Left ventricle myocardium inferior (tissue), 1 donor: Measurements from ENCODE around the gene RNPS1. TPM values are rescaled to one million over a fixed set of nuclear protein-coding genes. Genes with fewer than 3 reads are reported as not detected.

ENCODE experiments used
- DNase-seq: peaks from one replicate; pipeline ENCODE4 v3.0.0-alpha.2; 2020
- H3K27ac ChIP-seq: fragments of 200-600 bp; replicated peaks from 2 replicates; pipeline ENCODE4 v1.8.0; 2021
- H3K27me3 ChIP-seq: fragments of 200-600 bp; 2 replicates; pipeline ENCODE4 v1.8.0; 2021; ENCODE audit warnings: low read depth
- H3K36me3 ChIP-seq: fragments of 200-600 bp; 2 replicates; pipeline ENCODE4 v1.8.0; 2021
- H3K4me1 ChIP-seq: fragments of 200-600 bp; 2 replicates; pipeline ENCODE4 v1.8.0; 2021
- H3K4me3 ChIP-seq: fragments of 200-600 bp; 2 replicates; pipeline ENCODE4 v1.8.0; 2021; ENCODE audit warnings: mild to moderate bottlenecking, moderate library complexity
- H3K9me3 ChIP-seq: fragments of 200-600 bp; replicated peaks from 2 replicates; pipeline ENCODE4 v1.8.0; 2021
- intact Hi-C: fragments of 100-400 bp; cut with micrococcal nuclease; formaldehyde crosslinking; loops from one replicate; pipeline ENCODE4 v1.11.0; 2022
- total RNA-seq: library from RNA; stranded (reverse); fragmentation: NEBNext Ultra II Directional; extraction: Animal tissue kit (Norgen Biotek cat#: 25700); gene quantifications from one replicate; pipeline ENCODE4 v1.2.1, GENCODE V29; 2021
- TF ChIP-seq, protein P1 (sequence below): fragments of 200-600 bp; IDR thresholded peaks from 2 replicates; pipeline ENCODE4 v1.8.0; 2021; ENCODE audit warnings: antibody characterized with exemption, mild to moderate bottlenecking, borderline replicate concordance
- donor health status: DM: no; HTN: yes; CAD: no; lungs with severe emphysema.

RNPS1 gene
- total RNA-seq, 1 donor from 2014 or later: 106 TPM

DNA sequence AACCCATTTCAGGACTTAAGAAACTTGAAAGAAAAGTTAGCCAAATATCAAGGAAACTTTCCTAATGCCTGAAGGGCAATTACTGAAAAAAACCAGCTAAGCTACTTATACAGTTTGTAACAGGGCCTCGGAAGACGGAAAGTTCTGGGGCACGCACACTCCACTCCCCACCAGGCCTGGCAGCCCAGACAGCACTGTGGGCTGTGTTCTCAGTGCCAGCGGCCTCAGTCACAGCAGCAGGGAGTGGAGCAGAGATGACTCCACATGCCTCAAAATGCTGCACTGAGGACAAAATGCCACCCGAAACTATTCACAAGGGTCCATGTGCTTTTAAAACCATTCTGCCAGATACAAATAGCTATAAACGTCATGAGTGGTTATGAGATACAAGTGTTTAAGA lies 10.2 kb downstream of the RNPS1 start:
- H3K4me3 ChIP-seq: no peak overlapping the region
- intact Hi-C loops: no loop called here
- H3K36me3 ChIP-seq: peaks cover 99% of the 10 kb centered on the region
- no peaks in the 10 kb centered on the region for H3K9me3 ChIP-seq
- H3K4me1 ChIP-seq: no peaks in the 10 kb centered on the region
- no peaks in the 10 kb centered on the region for H3K27me3 ChIP-seq
- DNase-seq: no peak
- no peak overlapping the region for H3K27ac ChIP-seq
- TF ChIP-seq, protein P1, sequence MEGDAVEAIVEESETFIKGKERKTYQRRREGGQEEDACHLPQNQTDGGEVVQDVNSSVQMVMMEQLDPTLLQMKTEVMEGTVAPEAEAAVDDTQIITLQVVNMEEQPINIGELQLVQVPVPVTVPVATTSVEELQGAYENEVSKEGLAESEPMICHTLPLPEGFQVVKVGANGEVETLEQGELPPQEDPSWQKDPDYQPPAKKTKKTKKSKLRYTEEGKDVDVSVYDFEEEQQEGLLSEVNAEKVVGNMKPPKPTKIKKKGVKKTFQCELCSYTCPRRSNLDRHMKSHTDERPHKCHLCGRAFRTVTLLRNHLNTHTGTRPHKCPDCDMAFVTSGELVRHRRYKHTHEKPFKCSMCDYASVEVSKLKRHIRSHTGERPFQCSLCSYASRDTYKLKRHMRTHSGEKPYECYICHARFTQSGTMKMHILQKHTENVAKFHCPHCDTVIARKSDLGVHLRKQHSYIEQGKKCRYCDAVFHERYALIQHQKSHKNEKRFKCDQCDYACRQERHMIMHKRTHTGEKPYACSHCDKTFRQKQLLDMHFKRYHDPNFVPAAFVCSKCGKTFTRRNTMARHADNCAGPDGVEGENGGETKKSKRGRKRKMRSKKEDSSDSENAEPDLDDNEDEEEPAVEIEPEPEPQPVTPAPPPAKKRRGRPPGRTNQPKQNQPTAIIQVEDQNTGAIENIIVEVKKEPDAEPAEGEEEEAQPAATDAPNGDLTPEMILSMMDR: no peak

DNA sequence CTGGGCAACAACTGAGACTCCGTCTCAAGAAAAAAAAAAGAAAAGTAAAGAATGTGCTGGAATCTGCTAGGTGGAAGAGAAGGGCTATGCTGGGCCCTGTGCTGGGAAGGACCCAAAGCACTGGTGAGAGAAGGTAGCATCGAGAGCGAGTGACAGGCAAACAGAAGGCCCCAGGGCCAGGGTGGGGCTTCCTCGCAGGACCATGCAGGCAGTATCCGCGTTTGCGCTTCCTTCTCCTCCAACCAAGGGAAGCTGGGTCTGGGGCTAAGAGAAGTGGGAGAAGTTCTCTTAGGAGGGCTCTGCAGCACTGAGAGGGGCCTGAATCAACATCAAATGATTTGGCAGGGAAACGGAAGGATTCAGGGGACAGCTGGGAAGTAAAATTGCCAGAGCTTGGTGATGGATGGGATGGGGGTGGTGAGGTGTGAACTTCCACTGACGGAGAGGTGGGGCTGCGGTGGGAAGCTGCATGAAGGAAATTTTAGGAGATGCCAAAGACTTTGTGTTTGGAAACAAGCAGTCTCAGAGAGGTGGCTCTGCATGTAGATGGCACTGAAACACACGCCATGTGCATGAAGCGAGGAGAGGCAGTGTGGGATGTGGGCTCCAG lies 11.3 kb downstream of the RNPS1 start:
- DNase-seq: no peak
- TF ChIP-seq, protein P1: no peak
- intact Hi-C loops: no loop called here

DNA sequence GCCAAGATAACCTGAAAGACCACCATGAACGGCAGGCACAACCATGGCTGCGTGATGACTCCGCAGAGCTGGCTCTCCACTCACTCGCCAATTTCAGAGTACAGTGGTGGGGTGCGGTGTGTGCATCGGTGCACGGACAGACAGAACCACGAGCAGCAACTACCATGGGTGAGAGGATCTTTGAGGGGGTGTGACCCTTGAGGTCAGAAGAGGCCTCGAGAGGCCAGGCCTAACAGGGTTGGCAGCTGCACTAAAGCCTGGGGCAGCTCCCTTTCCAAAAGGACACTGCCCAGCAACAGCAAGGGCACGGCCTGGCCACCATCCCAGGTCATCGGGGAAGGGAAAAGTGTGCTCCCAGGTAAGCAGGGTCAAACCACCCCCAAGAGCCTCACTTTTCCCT lies 14.6 kb downstream of the RNPS1 start:
- intact Hi-C loops: no loop called here
- no peaks in the 10 kb centered on the region for H3K27me3 ChIP-seq
- H3K9me3 ChIP-seq: no peaks in the 10 kb centered on the region
- no peak overlapping the region for H3K4me3 ChIP-seq
- peaks cover 30% of the 10 kb centered on the region for H3K4me1 ChIP-seq
- DNase-seq: no peak
- TF ChIP-seq, protein P1: no peak
- peaks cover 66% of the 10 kb centered on the region for H3K36me3 ChIP-seq
- H3K27ac ChIP-seq: no peak overlapping the region

More for the DNA sequence above, 11.3 kb downstream of the RNPS1 start:
- Histone ChIP-seq H3K36me3 (peaks cover 89% of the 10 kb centered on the region), H3K27me3 (no peaks in the 10 kb centered on the region), H3K4me1 (peaks cover 8% of the 10 kb centered on the region), H3K9me3 (no peaks in the 10 kb centered on the region), H3K4me3 (no peak overlapping the region), H3K27ac (no peak overlapping the region)

DNA sequence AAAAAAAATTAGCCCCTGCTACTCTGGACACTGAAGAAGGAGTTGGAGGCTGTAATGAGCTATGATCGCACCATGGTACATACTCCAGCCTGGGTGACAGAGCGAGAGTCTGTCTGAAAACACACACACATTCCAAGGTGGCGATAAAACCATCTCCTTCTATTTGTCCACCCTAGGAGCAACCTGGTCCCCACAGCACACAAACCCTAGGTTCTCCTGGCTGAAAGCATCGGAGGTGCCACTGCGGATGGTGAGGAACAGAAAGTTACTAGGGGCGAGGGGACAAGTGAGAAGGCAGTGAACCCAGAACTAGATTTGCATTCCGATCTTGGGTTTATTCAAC lies 15.1 kb downstream of the RNPS1 start:
- H3K27ac ChIP-seq: peak overlapping the region; percentile 98
- no peak for DNase-seq

DNA sequence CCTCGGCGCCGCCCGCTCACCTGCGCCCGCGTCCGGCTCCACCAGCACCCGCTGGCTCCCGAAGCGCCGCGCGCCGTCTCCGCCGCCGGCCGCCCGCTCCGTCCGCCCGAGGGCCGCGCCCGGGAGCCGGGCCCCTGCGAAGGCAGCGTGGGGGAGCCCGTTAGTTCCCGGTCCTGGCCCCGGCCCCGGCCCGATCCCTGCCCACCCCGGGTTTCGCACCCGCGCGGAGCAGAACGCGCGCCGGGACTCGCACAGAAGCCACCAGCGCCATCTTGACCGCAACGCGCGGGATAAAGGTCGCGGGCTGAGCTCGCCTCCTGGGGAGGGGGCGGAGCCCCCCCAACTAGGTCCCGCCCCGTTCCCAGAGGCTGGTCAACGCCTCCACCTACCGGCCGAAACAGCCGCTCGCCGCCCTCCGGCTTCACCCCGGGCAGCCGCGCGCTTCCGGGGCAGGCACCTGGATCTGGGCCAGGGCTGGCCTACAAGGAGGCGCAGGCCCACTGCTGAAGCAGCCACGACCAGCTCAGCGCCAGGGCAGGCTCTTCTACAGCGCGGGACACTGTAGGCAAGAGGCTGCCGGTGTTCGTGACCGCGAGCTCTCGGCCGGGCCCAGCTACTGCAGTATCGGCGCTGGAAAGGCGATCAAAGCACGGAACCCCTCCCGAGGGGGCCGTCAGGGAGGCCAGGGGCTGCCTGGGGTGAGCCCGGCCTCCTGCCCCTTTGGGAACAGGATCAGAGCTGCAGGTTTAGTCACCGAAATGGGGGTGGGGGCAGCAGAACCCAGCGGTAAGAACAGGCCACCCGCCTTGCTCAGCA lies 16.4 kb downstream of the RNPS1 start, which contains the start of gene ECI1:
Gene ECI1, minus strand, starts transcription at position 292 of the 816 bp plus-strand sequence. Its CDS starts 21 bp downstream, at position 271.
- H3K9me3 ChIP-seq: no peaks in the 10 kb centered on the region
- DNase-seq: peak; percentile 97
- H3K27ac ChIP-seq: peak within 1 kb of the TSS; percentile 98
- H3K27me3 ChIP-seq: no peaks in the 10 kb centered on the region
- peaks cover 37% of the 10 kb centered on the region for H3K4me1 ChIP-seq
- intact Hi-C loops: no loop called here
- TF ChIP-seq, protein P1: peak; percentile 83
- H3K4me3 ChIP-seq: peak within 1 kb of the TSS; percentile 85
- peaks cover 54% of the 10 kb centered on the region for H3K36me3 ChIP-seq

More for the DNA sequence above, 15.1 kb downstream of the RNPS1 start:
- intact Hi-C loops: no loop called here
- peaks cover 63% of the 10 kb centered on the region for H3K36me3 ChIP-seq
- no peaks in the 10 kb centered on the region for H3K9me3 ChIP-seq
- TF ChIP-seq, protein P1: no peak
- H3K4me1 ChIP-seq: peaks cover 30% of the 10 kb centered on the region
- H3K27me3 ChIP-seq: no peaks in the 10 kb centered on the region
- H3K4me3 ChIP-seq: no peak overlapping the region
